GM19438 (cell line): ENCODE results near the gene FBXO34.
A peak's percentile ranks its signal among the peaks of the same experiment; 100 is the strongest.

Experiments
- ATAC-seq: cut with Tn5 transposase; IDR thresholded peaks from one replicate; pipeline ENCODE4 v1.9.1; 2021; ENCODE audit warnings: low read depth; ENCODE audit not compliant: unreplicated experiment

The FBXO34 gene

GRCh38 chr14:55270832-55271571, at the start of gene FBXO34:
FBXO34 (plus strand) TSS chr14:55271421; CDS start chr14:55350391, 78,970 bp downstream.
- peak; percentile 79 for ATAC-seq

DNA sequence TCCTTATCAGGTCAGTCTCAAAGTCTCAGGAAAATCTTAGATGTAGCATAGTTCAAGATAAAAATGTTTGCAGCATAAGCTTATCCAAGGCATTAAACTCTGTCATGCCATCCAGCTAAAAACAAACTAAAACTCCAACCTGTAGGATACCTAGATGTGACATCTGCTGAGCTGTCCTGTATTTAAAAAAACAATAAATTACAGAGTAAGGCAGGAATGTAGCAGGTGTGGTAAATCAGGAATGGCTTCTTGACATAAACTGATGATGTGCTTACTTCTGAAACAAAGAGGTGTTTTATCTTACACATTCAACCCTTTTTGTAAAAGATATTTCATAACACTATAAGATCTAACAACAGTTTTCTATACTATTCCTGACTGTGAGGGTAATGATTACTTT, 49.3 kb upstream of the FBXO34 start:
- no peak for ATAC-seq

DNA sequence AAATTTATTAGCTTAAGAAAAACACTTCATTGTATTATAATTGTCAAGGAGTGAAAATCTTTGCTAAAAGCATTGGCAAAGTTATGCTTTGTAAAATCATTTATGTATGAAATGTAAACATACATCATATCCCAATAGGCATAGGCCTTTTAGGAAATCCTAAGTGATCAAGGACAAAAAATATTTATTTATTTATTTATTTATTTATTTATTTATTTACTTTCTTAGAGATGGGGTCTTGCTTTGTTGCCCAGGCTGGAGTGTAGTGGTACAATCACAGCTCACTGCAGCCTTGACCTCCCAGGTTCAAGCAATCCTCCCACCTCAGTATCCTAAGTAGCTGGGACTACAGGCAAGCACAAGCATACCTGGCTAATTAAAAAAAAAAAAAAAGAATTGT, 47.9 kb upstream of the FBXO34 start:
- ATAC-seq = no peak

- ATAC-seq = no peak
Measured at GRCh38 chr14:55228261-55228660, 43.0 kb upstream of the FBXO34 start.

DNA sequence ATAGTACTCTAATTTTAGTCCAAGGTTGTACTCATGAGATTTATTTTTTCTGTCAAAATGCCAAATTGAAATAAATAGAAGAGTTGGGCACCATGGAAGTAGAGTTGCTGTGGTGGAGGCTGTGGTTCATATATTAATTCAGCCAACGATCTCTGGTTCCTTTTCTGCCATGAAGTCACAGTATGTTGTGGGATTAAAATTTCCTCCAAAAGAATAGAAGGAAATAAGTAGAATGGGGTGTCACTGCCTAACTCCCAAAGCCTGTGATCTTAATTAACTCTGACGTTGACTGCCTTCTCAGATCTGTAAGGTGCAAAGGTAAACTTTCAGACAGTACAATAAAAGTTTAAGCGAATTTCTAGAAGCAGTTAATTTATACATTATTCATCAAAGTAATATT, 37.6 kb upstream of the FBXO34 start:
- no peak for ATAC-seq

DNA sequence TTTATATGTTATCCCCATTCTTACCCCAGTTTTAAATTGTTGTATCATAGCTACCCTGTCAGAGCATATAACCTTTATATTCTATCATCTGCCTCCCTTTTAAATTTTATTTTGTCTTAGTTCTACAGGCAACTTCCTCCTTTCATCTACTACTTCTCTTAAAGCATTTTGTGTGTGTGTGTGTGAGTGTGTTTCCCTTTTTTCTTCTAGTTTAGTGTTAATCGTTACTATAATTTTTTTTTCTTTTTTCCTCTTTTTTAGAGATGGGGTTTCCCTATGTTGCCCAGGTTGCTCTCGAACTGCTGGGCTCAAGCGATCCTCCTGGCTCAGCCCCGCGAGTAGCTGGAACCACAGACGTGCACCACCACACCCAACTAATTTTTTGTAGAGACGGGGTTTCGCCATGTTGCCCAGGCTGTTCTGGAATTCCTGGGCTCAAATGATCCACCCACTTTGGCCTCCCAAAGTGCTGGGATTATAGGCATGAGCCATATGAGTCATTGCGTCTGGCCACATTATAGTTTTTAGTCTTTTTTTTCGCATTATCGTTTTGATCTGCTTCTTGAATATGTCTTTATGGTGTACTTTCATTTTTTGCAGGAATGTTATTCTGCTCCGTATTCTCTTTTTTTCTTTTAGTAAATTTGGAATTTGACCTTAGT, 33.1 kb upstream of the FBXO34 start:
- ATAC-seq = no peak

DNA sequence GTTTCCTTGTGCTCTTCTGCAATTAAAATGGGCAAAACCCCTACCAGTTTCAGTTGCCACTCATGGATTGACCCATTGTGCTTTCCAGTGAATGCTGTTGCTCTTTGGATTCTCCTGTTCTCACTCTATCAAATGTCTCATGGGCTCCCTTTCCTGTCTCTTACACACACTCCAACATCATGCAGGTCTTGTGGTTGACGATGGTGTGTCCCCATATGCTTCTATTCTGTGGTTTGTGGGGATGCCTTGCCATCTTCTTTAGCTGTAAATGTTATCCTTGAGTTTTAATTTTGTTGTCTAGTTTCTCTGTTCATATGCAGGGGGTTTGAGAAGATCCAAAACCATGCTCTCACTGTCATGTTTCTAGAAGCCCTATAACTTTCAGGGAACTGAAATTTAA, 31.9 kb upstream of the FBXO34 start:
- no peak for ATAC-seq

- no peak for ATAC-seq
Measured at GRCh38 chr14:55240526-55241178, 30.6 kb upstream of the FBXO34 start.

DNA sequence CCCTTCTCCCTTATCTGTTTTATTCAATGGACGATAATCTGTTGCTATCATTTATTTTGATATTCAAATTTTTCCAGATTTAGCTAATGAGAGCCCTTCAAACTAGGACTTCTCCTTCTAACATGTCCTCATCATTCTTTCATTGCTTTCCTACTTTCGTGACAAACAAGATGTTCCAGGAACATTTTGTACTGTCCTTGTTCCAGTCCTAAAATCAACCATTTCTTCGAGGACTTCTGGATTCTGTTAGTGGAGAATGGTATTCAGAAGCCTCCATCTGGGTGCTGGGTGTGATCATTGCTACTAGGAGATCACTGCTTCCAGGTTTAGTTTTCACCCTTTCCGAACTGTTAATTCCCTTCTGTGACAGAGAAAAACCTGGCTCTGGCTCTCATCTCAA, 29.5 kb upstream of the FBXO34 start:
- no peak for ATAC-seq

DNA sequence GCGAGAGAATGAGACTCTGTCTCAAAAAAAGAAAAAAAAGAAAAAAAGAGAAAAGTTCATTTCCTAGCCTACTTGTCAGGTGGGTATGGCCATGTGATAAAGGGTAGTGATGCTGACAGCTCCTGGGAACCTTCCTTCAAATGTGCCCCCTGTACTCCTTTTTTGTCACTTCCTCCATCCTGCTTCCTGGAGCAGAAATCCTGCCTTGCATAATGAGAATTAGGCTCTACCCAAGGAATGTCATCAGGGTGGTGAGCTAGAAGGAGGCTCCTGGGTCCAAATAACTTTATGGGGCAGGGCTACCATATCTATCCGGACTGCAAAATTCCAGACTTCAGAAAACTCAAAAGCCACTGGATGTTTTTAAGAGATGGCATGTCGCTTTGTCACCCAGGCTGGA, 27.8 kb upstream of the FBXO34 start:
- ATAC-seq = no peak

DNA sequence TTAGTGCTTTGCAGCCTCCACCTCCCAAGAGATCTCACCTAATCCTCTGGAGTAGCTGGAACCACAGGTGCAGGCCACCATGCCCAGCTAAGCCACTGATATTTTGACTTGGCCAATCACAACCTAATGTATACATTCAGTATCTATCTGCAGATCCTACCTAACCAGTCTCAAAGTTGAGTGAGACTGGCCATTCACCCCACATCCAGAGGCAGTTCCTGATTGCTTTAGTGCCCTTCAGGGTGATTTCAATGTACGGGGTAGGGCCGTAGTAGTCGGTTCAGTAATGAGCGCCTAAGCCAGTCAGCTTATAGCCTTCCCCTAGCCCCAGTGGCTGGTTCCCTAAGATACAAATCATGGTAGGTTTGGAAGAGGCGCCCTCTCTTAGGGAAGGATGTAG, 27.4 kb upstream of the FBXO34 start:
- ATAC-seq = no peak

DNA sequence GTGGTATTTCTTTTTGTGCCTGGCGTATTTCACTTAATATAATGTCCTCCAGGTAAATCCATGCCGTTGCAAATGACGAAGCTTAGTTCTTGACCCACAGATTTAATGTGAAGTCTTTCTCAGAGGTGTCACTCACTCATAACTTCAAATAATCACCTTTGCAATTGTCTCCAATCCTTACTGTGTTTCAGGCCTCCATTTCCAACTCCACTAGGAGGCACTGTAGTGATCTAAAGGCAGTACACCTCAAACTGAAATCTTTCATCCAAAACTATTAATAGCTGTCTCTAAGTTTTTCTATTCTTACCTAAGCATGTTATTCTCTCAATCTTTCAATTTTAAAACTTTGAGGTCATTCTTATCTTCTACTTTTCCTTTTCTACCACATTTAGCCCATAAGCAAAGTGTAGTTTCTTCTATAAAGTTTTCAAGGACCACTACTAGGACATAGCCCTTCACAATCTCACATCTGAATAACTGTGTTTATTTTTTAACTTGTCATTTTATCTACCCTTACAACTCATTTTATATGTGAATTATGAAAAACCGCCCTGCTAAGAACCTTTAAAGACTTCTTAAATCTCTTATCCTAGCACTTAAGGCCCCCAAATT, 25.5 kb upstream of the FBXO34 start:
- ATAC-seq = no peak

DNA sequence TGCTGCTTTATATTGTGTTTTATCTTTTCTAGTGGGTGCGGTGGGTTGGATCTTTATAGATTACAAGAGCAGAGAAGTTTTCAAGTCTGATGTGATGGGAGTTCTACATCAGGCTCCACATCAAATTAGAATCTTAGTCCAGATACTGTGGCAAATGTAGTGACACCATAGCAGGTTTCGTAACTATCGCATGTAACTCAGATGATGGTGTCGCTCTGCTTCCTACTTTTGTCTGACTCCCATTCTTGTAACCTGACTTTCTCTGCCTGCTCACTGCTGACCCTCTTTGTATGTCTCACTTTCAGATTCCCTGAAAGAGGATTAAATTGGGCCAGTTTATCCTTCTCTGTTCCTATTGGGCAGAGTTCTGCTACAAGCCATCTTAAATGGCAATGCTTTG, 22.8 kb upstream of the FBXO34 start:
- ATAC-seq = no peak

GRCh38 chr14:55249423-55249822, 21.8 kb upstream of the FBXO34 start:
- no peak for ATAC-seq

GRCh38 chr14:55253276-55253675, 17.9 kb upstream of the FBXO34 start:
- no peak for ATAC-seq

GRCh38 chr14:55254581-55254980, 16.6 kb upstream of the FBXO34 start:
- no peak for ATAC-seq

DNA sequence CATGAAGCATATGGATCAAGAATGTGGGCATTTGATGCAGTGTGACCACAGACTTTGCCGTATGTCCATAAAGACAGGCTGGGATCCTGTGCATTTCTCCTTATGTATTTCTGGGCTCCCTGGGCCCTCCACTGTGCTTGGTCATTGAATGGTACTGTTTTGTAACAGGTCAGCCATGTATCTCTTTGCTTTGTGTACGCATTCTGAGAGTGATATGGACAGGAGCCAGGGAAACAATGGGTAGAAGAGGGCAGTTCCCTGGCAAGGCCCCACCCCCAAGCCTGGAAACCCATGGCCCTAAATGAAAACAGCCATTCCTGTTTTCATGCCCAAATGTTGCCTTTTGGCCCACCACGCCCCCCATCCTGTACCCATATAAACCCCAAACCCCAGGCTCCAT, 15.2 kb upstream of the FBXO34 start:
- ATAC-seq = no peak

- no peak for ATAC-seq
Measured at GRCh38 chr14:55256586-55256985, 14.6 kb upstream of the FBXO34 start.

DNA sequence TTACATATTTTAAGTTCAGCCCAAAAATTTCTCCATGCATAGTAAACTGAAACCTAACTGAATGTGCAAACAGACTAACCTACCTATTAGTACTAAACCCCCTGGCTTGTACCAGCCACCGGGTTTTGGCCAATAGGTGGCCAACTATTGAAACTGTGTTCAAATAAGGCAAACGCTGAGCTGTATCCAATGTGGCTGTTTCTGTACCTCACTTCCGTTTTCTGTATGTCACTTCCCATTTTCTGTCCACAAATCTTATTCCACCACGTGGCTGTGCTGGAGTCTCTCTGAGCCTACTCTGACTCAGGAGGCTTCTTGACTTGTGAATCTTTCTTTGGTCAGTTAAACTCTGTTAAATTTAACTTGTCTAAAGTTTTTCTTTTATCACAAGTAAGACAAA, 6.0 kb upstream of the FBXO34 start:
- no peak for ATAC-seq

DNA sequence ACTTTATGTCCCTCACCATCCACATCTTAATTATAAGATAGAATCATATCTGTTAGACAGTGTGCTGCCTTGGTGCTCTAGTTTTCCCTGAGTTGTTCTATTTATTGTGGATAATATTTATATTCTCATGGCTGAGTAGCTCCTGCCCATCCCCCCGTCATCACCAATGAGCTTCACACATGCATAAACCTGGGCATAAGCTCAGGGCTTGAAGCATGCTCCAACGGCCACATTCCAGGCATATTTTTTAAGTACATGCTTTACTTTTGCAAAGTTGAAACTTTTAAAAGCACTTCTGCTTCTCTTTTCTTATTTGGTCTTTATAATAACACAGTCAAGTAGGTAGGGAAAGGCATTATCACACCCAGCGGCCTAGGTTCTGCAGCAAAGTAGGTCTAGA, 3.4 kb upstream of the FBXO34 start:
- no peak for ATAC-seq

- peak; percentile 41 for ATAC-seq
Measured at GRCh38 chr14:55271572-55272298, 514 bp downstream of the FBXO34 start.
